Measurements from ENCODE around the gene EXOSC5. TPM values are rescaled to one million over a fixed set of nuclear protein-coding genes. Genes with fewer than 3 reads are reported as not detected.
"Not testable (repeated sequence)": the region's sequence is repeated elsewhere in the genome, so short reads cannot be mapped to it uniquely, and the experiment has no call there.

Gene EXOSC5
- total RNA-seq, 1 donor from 2014 or later: 10.6 TPM

- Mint-ChIP-seq H3K4me3 (ENCODE audit: unreplicated experiment) (no peak overlapping the region), H3K27ac (ENCODE audit: unreplicated experiment) (no peak overlapping the region), H3K9me3 (ENCODE audit: unreplicated experiment) (no peaks in the 10 kb centered on the region), H3K36me3 (ENCODE audit: unreplicated experiment) (peaks cover 7% of the 10 kb centered on the region), H3K27me3 (ENCODE audit: unreplicated experiment) (no peaks in the 10 kb centered on the region), H3K4me1 (ENCODE audit: unreplicated experiment) (peaks cover 5% of the 10 kb centered on the region)
- TF ChIP-seq CTCF (IDR thresholded peaks at IDR 0.05): no peak
- no peak for DNase-seq (ENCODE audit: extremely low spot score, unreplicated experiment)
Measured at GRCh38 chr19:41411100-41411967, 14.2 kb upstream of the EXOSC5 start.

- Mint-ChIP-seq H3K4me3 (ENCODE audit: unreplicated experiment) (no peak overlapping the region), H3K27ac (ENCODE audit: unreplicated experiment) (no peak overlapping the region), H3K9me3 (ENCODE audit: unreplicated experiment) (no peaks in the 10 kb centered on the region), H3K4me1 (ENCODE audit: unreplicated experiment) (peaks cover 5% of the 10 kb centered on the region), H3K27me3 (ENCODE audit: unreplicated experiment) (no peaks in the 10 kb centered on the region), H3K36me3 (ENCODE audit: unreplicated experiment) (peaks cover 7% of the 10 kb centered on the region)
- no peak for TF ChIP-seq CTCF (IDR thresholded peaks at IDR 0.05)
- no peak for DNase-seq (ENCODE audit: extremely low spot score, unreplicated experiment)
Measured at GRCh38 chr19:41410336-41411054, 13.3 kb upstream of the EXOSC5 start.

DNA sequence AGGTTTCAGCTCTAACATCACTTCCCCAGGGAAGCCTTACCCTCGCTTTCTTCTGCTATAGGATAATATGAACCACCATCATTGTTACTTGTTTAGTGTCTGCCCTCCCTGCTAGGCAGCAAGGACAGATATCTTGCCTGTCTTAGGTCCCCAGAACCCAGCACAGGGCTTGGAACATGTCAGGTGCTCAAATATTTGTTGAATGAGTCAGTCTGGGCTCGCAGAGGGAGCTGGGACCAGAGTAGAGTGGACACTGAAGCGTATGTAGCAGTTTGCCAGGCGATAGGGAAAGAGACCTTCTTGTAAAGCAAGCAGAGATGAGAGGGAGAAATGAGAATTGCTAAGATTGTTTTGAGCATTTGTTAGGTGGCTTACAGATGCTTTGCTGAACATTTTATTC is 12.1 kb upstream of the EXOSC5 start:
- no peak overlapping the region for H3K4me3 Mint-ChIP-seq (ENCODE audit: unreplicated experiment)

GRCh38 chr19:41408846-41409245 is 11.7 kb upstream of the EXOSC5 start:
- not testable (repeated sequence) for H3K4me1 Mint-ChIP-seq (ENCODE audit: unreplicated experiment); H3K27me3 Mint-ChIP-seq (ENCODE audit: unreplicated experiment); H3K9me3 Mint-ChIP-seq (ENCODE audit: unreplicated experiment); DNase-seq (ENCODE audit: extremely low spot score, unreplicated experiment); H3K27ac Mint-ChIP-seq (ENCODE audit: unreplicated experiment); H3K4me3 Mint-ChIP-seq (ENCODE audit: unreplicated experiment); H3K36me3 Mint-ChIP-seq (ENCODE audit: unreplicated experiment)

More for the DNA sequence above, 12.1 kb upstream of the EXOSC5 start:
- no peaks in the 10 kb centered on the region for H3K27me3 Mint-ChIP-seq (ENCODE audit: unreplicated experiment)
- TF ChIP-seq CTCF (IDR thresholded peaks at IDR 0.05): no peak
- peaks cover 5% of the 10 kb centered on the region for H3K4me1 Mint-ChIP-seq (ENCODE audit: unreplicated experiment)
- H3K9me3 Mint-ChIP-seq (ENCODE audit: unreplicated experiment): no peaks in the 10 kb centered on the region
- H3K36me3 Mint-ChIP-seq (ENCODE audit: unreplicated experiment): peaks cover 5% of the 10 kb centered on the region
- DNase-seq (ENCODE audit: extremely low spot score, unreplicated experiment): no peak
- H3K27ac Mint-ChIP-seq (ENCODE audit: unreplicated experiment): no peak overlapping the region

DNA sequence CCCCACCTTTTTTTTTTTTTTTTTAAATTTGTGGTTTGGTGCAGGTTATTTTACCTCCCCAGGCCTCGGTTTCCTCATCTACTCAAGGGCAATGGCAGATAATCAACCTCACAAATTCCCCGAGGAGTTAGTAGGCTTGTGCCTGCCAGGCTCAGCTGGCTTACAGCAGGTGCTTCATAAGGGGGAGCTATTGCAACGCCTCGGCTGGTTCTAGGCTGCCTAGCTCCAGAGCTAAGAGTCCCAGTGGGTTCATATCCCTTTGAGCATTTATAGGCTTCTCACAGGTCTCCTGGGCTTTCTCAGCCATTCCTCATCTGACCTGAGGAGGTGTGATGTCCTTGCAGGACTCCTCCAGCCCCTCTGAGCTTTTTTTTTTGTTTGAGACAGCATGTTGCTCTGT is 11.1 kb upstream of the EXOSC5 start:
- H3K27ac Mint-ChIP-seq (ENCODE audit: unreplicated experiment): no peak overlapping the region
- H3K4me1 Mint-ChIP-seq (ENCODE audit: unreplicated experiment): peaks cover 5% of the 10 kb centered on the region
- TF ChIP-seq CTCF (IDR thresholded peaks at IDR 0.05): no peak
- no peak overlapping the region for H3K4me3 Mint-ChIP-seq (ENCODE audit: unreplicated experiment)
- no peak for DNase-seq (ENCODE audit: extremely low spot score, unreplicated experiment)
- peaks cover 3% of the 10 kb centered on the region for H3K36me3 Mint-ChIP-seq (ENCODE audit: unreplicated experiment)
- no peaks in the 10 kb centered on the region for H3K9me3 Mint-ChIP-seq (ENCODE audit: unreplicated experiment)
- no peaks in the 10 kb centered on the region for H3K27me3 Mint-ChIP-seq (ENCODE audit: unreplicated experiment)

All from osteocyte (in vitro differentiated cells).